Common myeloid progenitor, CD34-positive (primary cell): ENCODE data around the gene NFKB1.
A peak's percentile ranks its signal among the peaks of the same experiment; 100 is the strongest.

Source experiments
- CTCF ChIA-PET: fragments of 350-600 bp; sonication (Branson Sonifier 250); formaldehyde crosslinking; loops from one replicate; lab custom pipeline; 2021; ENCODE audit warnings: antibody characterized with exemption; lab: Charles Lee
- POLR2A ChIA-PET: fragments of 350-600 bp; sonication (Branson Sonifier 250); formaldehyde crosslinking; loops from one replicate; lab custom pipeline; 2021; ENCODE audit warnings: antibody characterized with exemption; lab: Charles Lee
- DNase-seq, 3 donors: peaks; one replicate each; pipeline versions ENCODE4 v3.0.0 to v3.0.0-alpha.2; 2013
- H3K27ac ChIP-seq, 2 experiments: 1 replicate in 1 of 2; 2 replicates in 1 of 2; pipeline ENCODE4 v1.7.0; 2013; ENCODE audit warnings: inconsistent platforms in 2 of 2, low read length in 2 of 2, mild to moderate bottlenecking in 2 of 2, low read depth in 1 of 2, moderate library complexity in 1 of 2; ENCODE audit not compliant: severe bottlenecking in 2 of 2, insufficient read depth in 1 of 2, poor library complexity in 1 of 2
- H3K27me3 ChIP-seq, 5 experiments: replicated peaks in 2 of 5; 1 replicate in 3 of 5; 2 replicates in 2 of 5; pipeline versions ENCODE4 v1.6.1 to v1.7.0; 2013; ENCODE audit warnings: low read length in 4 of 5, mild to moderate bottlenecking in 2 of 5, moderate library complexity in 2 of 5, inconsistent platforms in 1 of 5; ENCODE audit not compliant: insufficient read depth in 5 of 5, control insufficient read depth in 4 of 5
- H3K36me3 ChIP-seq, 4 experiments: 1 replicate in 2 of 4; 2 replicates in 2 of 4; pipeline versions ENCODE4 v1.6.1 to v1.7.0; 2013; ENCODE audit warnings: low read length in 3 of 4, control low read depth in 1 of 4, mild to moderate bottlenecking in 1 of 4; ENCODE audit not compliant: control insufficient read depth in 4 of 4, insufficient read depth in 4 of 4
- H3K4me1 ChIP-seq, 4 experiments: 1 replicate in 3 of 4; 2 replicates in 1 of 4; pipeline versions ENCODE4 v1.6.1 to v1.7.1; 2013; ENCODE audit warnings: low read length in 3 of 4, mild to moderate bottlenecking in 3 of 4, control low read depth in 1 of 4, inconsistent platforms in 1 of 4, moderate library complexity in 1 of 4; ENCODE audit not compliant: control insufficient read depth in 4 of 4, insufficient read depth in 4 of 4; ENCODE audit errors: control extremely low read depth in 1 of 4
- H3K4me3 ChIP-seq, 7 experiments: 1 replicate in 4 of 7; 2 replicates in 3 of 7; pipeline versions ENCODE4 v1.5.1 to v1.7.0; 2013; ENCODE audit warnings: mild to moderate bottlenecking in 7 of 7, low read length in 6 of 7, moderate library complexity in 6 of 7, inconsistent platforms in 2 of 7, low read depth in 2 of 7, control low read depth in 1 of 7; ENCODE audit not compliant: insufficient read depth in 4 of 7, control insufficient read depth in 1 of 7; ENCODE audit errors: extremely low read depth in 1 of 7
- H3K9me3 ChIP-seq, 5 experiments: 1 replicate in 4 of 5; 2 replicates in 1 of 5; pipeline versions ENCODE4 v1.6.1 to v1.7.1; 2013; ENCODE audit warnings: low read length in 4 of 5, mild to moderate bottlenecking in 2 of 5, inconsistent platforms in 1 of 5, low read depth in 1 of 5, moderate library complexity in 1 of 5; ENCODE audit not compliant: control insufficient read depth in 4 of 5, insufficient read depth in 2 of 5; ENCODE audit errors: control extremely low read depth in 1 of 5
- WGBS: methylation state at CpG from one replicate; pipeline ENCODE4 v1.1.5; 2013; ENCODE audit not compliant: insufficient coverage; 5-methylcytosine and 5-hydroxymethylcytosine counted together

Gene NFKB1

GRCh38 chr4:102554482-102554881 is 53.3 kb downstream of the NFKB1 start:
- H3K36me3 ChIP-seq, result peaks cover 1 to 26% (median 6%) of the 10 kb centered on the region in 4 experiments
- no peak for DNase-seq
- no peaks in the 10 kb centered on the region for H3K27me3 ChIP-seq
- ChIA-PET CTCF (interaction anchor here (1.1 kb wide), 2 partner anchors 16 to 105 kb away, joined by 3 to 4 read pairs; no protein-coding TSS in a partner anchor), POLR2A (no interaction called here)
- peaks cover 0 to under 1% (median 0%) of the 10 kb centered on the region in 4 experiments for H3K4me1 ChIP-seq
- H3K27ac ChIP-seq, result no peak overlapping the region
- 100% methylated on average over 3 of the region's 5 CpGs for WGBS
- H3K9me3 ChIP-seq, result no peaks in the 10 kb centered on the region
- H3K4me3 ChIP-seq, result no peak overlapping the region

- ChIA-PET CTCF (interaction anchor here (1.1 kb wide), 1 partner anchor 15 kb away, joined by 4 read pairs; no protein-coding TSS in a partner anchor), POLR2A (no interaction called here)
- Histone ChIP-seq H3K4me1 (peaks cover 0 to 3% (median under 1%) of the 10 kb centered on the region in 4 experiments), H3K27me3 (no peaks in the 10 kb centered on the region), H3K27ac (no peak overlapping the region), H3K9me3 (no peaks in the 10 kb centered on the region), H3K4me3 (no peak overlapping the region), H3K36me3 (peaks cover 0 to 22% (median 4%) of the 10 kb centered on the region in 4 experiments)
- no peak for DNase-seq
These were observed 53.8 kb downstream of the NFKB1 start for GRCh38 chr4:102554992-102555391.

- H3K4me1 ChIP-seq, result peaks cover 4 to 14% (median 7%) of the 10 kb centered on the region in 4 experiments
These were observed 56.5 kb downstream of the NFKB1 start for GRCh38 chr4:102557636-102558035.

GRCh38 chr4:102560115-102560514 is 59.0 kb downstream of the NFKB1 start:
- peak overlapping the region in 5 of 7 experiments; percentile 32 to 67 (median 46) for H3K4me3 ChIP-seq
- peak overlapping the region in 1 of 2 experiments; percentile 65 for H3K27ac ChIP-seq
- DNase-seq, result no peak
- no peaks in the 10 kb centered on the region for H3K9me3 ChIP-seq
- no peaks in the 10 kb centered on the region for H3K27me3 ChIP-seq
- H3K4me1 ChIP-seq, result peaks cover 4 to 14% (median 7%) of the 10 kb centered on the region in 4 experiments
- peaks cover 0 to 24% (median 2%) of the 10 kb centered on the region in 4 experiments for H3K36me3 ChIP-seq
- ChIA-PET POLR2A (no interaction called here), CTCF (interaction anchor here (1.2 to 1.3 kb wide), 2 partner anchors 17 to 60 kb away, joined by 3 to 4 read pairs; no protein-coding TSS in a partner anchor)
- 0% methylated on average over 2 of the region's 5 CpGs for WGBS

More at GRCh38 chr4:102557636-102558035, 56.5 kb downstream of the NFKB1 start:
- H3K9me3 ChIP-seq, result no peaks in the 10 kb centered on the region
- CTCF ChIA-PET, result no interaction called here
- no peak for DNase-seq
- WGBS, result no CpG with 5 or more reads among the region's 2 CpGs
- no peak overlapping the region for H3K4me3 ChIP-seq
- H3K36me3 ChIP-seq, result peaks cover 0 to 18% (median 0%) of the 10 kb centered on the region in 4 experiments
- H3K27me3 ChIP-seq, result no peaks in the 10 kb centered on the region
- H3K27ac ChIP-seq, result no peak overlapping the region
- POLR2A ChIA-PET, result no interaction called here

GRCh38 chr4:102560571-102561341 is 59.6 kb downstream of the NFKB1 start:
- CTCF ChIA-PET, result interaction anchor here (1.3 kb wide), 1 partner anchor 60 kb away, joined by 4 read pairs; no protein-coding TSS in a partner anchor
- Histone ChIP-seq H3K4me3 (peak overlapping the region in 5 of 7 experiments; percentile 32 to 67 (median 46)), H3K4me1 (peaks cover 4 to 14% (median 7%) of the 10 kb centered on the region in 4 experiments), H3K27ac (peak overlapping the region in 1 of 2 experiments; percentile 65), H3K36me3 (peaks cover 0 to 24% (median 2%) of the 10 kb centered on the region in 4 experiments), H3K9me3 (no peaks in the 10 kb centered on the region), H3K27me3 (no peaks in the 10 kb centered on the region)
- WGBS, result 100% methylated on average over 2 of the region's 4 CpGs
- POLR2A ChIA-PET, result no interaction called here
- peak; percentile 11 to 63 (median 45) for DNase-seq

- Histone ChIP-seq H3K4me1 (peaks cover 4 to 14% (median 7%) of the 10 kb centered on the region in 4 experiments), H3K36me3 (peaks cover 5 to 27% (median 8%) of the 10 kb centered on the region in 4 experiments), H3K27ac (no peak overlapping the region), H3K9me3 (no peaks in the 10 kb centered on the region), H3K27me3 (no peaks in the 10 kb centered on the region), H3K4me3 (no peak overlapping the region)
- no CpG with 5 or more reads among the region's 1 CpG for WGBS
- no peak for DNase-seq
- CTCF ChIA-PET, result interaction anchor here (1.2 to 1.6 kb wide), 2 partner anchors 13 to 26 kb away, joined by 3 read pairs; no protein-coding TSS in a partner anchor
- POLR2A ChIA-PET, result interaction anchor here (0.6 kb wide), 1 partner anchor 1216 kb away, joined by 3 read pairs; the partner anchor contains the start of gene PPP3CA
These were observed 61.8 kb downstream of the NFKB1 start for GRCh38 chr4:102563000-102563399.
